ENCODE measurements around the gene STK36. TPM values are rescaled to one million over a fixed set of nuclear protein-coding genes. Genes with fewer than 3 reads are reported as not detected.

Gene STK36
- total and polyA plus RNA-seq, 10 of the 15 experiments (the other 5 are each of a cell fraction or from before 2014, with no cell fraction given): 4.0 to 22.8 (median 16.7) TPM

DNA sequence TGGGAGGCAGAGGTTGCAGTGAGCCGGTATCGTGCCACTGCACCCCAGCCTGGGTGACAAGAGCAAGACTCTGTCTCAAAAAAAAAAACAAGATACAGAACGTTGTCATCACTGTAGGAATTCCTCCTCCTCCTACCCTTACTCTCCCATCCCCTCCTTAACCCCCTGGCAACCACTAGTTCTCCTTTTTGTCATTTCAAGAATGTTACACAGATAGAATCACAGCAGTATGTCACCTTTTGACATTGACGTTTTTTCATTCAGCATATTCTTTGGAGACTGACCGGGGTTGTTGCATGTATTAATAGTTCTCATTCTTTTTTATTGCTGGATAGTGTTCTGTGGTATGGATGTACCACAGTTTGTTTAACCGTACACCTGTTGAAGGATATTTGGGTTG is 71.2 kb downstream of the STK36 start (continued):
- TF ChIP-seq, protein P1, sequence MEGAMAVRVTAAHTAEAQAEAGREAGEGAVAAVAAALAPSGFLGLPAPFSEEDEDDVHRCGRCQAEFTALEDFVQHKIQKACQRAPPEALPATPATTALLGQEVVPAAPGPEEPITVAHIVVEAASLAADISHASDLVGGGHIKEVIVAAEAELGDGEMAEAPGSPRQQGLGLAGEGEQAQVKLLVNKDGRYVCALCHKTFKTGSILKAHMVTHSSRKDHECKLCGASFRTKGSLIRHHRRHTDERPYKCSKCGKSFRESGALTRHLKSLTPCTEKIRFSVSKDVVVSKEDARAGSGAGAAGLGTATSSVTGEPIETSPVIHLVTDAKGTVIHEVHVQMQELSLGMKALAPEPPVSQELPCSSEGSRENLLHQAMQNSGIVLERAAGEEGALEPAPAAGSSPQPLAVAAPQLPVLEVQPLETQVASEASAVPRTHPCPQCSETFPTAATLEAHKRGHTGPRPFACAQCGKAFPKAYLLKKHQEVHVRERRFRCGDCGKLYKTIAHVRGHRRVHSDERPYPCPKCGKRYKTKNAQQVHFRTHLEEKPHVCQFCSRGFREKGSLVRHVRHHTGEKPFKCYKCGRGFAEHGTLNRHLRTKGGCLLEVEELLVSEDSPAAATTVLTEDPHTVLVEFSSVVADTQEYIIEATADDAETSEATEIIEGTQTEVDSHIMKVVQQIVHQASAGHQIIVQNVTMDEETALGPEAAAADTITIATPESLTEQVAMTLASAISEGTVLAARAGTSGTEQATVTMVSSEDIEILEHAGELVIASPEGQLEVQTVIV (IDR thresholded peaks at IDR 0.05; ENCODE audit: borderline replicate concordance, partially characterized antibody): no peak
- TF ChIP-seq, protein P2, sequence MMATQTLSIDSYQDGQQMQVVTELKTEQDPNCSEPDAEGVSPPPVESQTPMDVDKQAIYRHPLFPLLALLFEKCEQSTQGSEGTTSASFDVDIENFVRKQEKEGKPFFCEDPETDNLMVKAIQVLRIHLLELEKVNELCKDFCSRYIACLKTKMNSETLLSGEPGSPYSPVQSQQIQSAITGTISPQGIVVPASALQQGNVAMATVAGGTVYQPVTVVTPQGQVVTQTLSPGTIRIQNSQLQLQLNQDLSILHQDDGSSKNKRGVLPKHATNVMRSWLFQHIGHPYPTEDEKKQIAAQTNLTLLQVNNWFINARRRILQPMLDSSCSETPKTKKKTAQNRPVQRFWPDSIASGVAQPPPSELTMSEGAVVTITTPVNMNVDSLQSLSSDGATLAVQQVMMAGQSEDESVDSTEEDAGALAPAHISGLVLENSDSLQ (IDR thresholded peaks at IDR 0.05): peak; percentile 42; the same call in 1 of the 2 replicates
- TF ChIP-seq, protein P3, sequence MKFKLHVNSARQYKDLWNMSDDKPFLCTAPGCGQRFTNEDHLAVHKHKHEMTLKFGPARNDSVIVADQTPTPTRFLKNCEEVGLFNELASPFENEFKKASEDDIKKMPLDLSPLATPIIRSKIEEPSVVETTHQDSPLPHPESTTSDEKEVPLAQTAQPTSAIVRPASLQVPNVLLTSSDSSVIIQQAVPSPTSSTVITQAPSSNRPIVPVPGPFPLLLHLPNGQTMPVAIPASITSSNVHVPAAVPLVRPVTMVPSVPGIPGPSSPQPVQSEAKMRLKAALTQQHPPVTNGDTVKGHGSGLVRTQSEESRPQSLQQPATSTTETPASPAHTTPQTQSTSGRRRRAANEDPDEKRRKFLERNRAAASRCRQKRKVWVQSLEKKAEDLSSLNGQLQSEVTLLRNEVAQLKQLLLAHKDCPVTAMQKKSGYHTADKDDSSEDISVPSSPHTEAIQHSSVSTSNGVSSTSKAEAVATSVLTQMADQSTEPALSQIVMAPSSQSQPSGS (IDR thresholded peaks at IDR 0.05; ENCODE audit: low read length): peak; percentile 68
- TF ChIP-seq, protein P4, sequence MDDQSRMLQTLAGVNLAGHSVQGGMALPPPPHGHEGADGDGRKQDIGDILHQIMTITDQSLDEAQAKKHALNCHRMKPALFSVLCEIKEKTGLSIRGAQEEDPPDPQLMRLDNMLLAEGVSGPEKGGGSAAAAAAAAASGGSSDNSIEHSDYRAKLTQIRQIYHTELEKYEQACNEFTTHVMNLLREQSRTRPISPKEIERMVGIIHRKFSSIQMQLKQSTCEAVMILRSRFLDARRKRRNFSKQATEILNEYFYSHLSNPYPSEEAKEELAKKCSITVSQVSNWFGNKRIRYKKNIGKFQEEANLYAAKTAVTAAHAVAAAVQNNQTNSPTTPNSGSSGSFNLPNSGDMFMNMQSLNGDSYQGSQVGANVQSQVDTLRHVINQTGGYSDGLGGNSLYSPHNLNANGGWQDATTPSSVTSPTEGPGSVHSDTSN (IDR thresholded peaks at IDR 0.05; ENCODE audit: insufficient replicate concordance, low read depth, low read length): no peak
- peak; percentile 69 for TF ChIP-seq NFIC (IDR thresholded peaks at IDR 0.05; ENCODE audit: low read depth, low read length)
- TF ChIP-seq RAD51 (IDR thresholded peaks at IDR 0.05): no peak
- TF ChIP-seq EP300 (IDR thresholded peaks at IDR 0.05; ENCODE audit: borderline replicate concordance in 1 of 2, control insufficient read depth in 1 of 2, low read depth in 2 of 2, low read length in 2 of 2): peak in 1 of 2 experiments; percentile 42; a peak in 1 of 4 replicates
- TF ChIP-seq, protein P5, sequence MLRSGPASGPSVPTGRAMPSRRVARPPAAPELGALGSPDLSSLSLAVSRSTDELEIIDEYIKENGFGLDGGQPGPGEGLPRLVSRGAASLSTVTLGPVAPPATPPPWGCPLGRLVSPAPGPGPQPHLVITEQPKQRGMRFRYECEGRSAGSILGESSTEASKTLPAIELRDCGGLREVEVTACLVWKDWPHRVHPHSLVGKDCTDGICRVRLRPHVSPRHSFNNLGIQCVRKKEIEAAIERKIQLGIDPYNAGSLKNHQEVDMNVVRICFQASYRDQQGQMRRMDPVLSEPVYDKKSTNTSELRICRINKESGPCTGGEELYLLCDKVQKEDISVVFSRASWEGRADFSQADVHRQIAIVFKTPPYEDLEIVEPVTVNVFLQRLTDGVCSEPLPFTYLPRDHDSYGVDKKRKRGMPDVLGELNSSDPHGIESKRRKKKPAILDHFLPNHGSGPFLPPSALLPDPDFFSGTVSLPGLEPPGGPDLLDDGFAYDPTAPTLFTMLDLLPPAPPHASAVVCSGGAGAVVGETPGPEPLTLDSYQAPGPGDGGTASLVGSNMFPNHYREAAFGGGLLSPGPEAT (IDR thresholded peaks at IDR 0.05; ENCODE audit: low read depth): 0 out of 2 replicates have a peak, but pooled peaks have one; percentile 28
- TF ChIP-seq PAX5 (IDR thresholded peaks at IDR 0.05; ENCODE audit: borderline replicate concordance, low read depth, low read length): no peak
- TF ChIP-seq BMI1 (IDR thresholded peaks at IDR 0.05; ENCODE audit: borderline replicate concordance): 0 out of 2 replicates have a peak, but pooled peaks have one; percentile 15
- TF ChIP-seq IKZF1 (conservative IDR thresholded peaks at IDR 0.05): 0 out of 2 replicates have a peak, but pooled peaks have one; percentile 12
